ENCODE measurements around the gene DGKH. TPM values are rescaled to one million over a fixed set of nuclear protein-coding genes. Genes with fewer than 3 reads are reported as not detected.

DGKH gene
- total RNA-seq, 1 donor from 2014 or later, result 9.6 TPM

DNA sequence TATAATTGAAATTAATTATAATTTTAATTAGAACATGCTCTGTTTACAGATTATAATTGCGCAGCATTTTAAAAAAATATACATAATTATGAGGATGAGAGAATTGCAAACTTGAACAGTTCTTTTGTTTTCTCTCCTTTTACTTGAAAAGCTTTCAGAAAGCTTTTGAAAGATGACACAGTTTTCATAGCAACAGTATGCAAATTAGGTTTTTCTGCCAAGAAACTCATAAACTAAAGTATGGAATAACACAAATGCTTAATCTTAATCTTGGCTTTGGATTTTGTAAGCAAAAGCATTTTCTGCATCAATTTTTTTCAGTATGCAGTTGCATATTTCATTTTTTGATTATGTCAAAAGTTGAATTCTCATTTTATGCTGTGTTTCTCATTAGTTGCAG, 190.7 kb downstream of the DGKH start:
- no peaks in the 10 kb centered on the region for H3K4me1 Mint-ChIP-seq (ENCODE audit: unreplicated experiment)
- no peak overlapping the region for H3K4me3 Mint-ChIP-seq
- peaks cover 12% of the 10 kb centered on the region for H3K36me3 Mint-ChIP-seq
- H3K9me3 Mint-ChIP-seq, result peaks cover 6% of the 10 kb centered on the region
- no peak for DNase-seq (ENCODE audit: extremely low spot score, unreplicated experiment)
- H3K27me3 Mint-ChIP-seq, result no peaks in the 10 kb centered on the region
- no peak for TF ChIP-seq CTCF (conservative IDR thresholded peaks at IDR 0.05)
- H3K27ac Mint-ChIP-seq, result no peak overlapping the region

GRCh38 chr13:42239644-42240043, 191.2 kb downstream of the DGKH start:
- peaks cover 6% of the 10 kb centered on the region for H3K9me3 Mint-ChIP-seq
- H3K4me1 Mint-ChIP-seq (ENCODE audit: unreplicated experiment), result no peaks in the 10 kb centered on the region
- no peak for TF ChIP-seq CTCF (conservative IDR thresholded peaks at IDR 0.05)
- no peak for DNase-seq (ENCODE audit: extremely low spot score, unreplicated experiment)
- H3K27ac Mint-ChIP-seq, result no peak overlapping the region
- H3K4me3 Mint-ChIP-seq, result no peak overlapping the region
- H3K36me3 Mint-ChIP-seq, result peaks cover 12% of the 10 kb centered on the region
- no peaks in the 10 kb centered on the region for H3K27me3 Mint-ChIP-seq

DNA sequence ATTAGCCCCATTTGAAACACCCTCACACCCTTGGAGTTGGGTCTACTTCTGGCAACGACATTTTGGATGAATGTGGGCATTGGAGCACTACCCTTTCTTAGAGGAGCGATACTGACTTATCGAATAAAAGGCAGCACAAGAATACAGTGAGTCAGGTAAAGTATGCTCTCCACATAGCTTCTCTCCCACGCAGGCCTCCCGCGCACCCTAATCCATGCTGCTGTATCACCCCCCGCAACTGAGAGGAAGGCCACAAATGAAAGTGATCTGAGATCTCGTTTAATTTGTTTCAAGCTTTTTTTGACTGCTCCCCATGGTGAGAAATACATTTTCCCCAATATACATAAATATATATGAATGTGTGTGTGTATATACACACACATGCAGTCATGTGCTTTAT, 198.1 kb downstream of the DGKH start:
- Mint-ChIP-seq H3K9me3 (peaks cover 6% of the 10 kb centered on the region), H3K4me1 (ENCODE audit: unreplicated experiment) (no peaks in the 10 kb centered on the region), H3K36me3 (peaks cover 7% of the 10 kb centered on the region), H3K27ac (no peak overlapping the region), H3K4me3 (no peak overlapping the region), H3K27me3 (peaks cover 2% of the 10 kb centered on the region)
- DNase-seq (ENCODE audit: extremely low spot score, unreplicated experiment), result no peak
- no peak for TF ChIP-seq CTCF (conservative IDR thresholded peaks at IDR 0.05)

GRCh38 chr13:42247883-42248282, 199.4 kb downstream of the DGKH start:
- Mint-ChIP-seq H3K4me1 (ENCODE audit: unreplicated experiment) (no peaks in the 10 kb centered on the region), H3K27me3 (peaks cover 2% of the 10 kb centered on the region), H3K36me3 (peaks cover 7% of the 10 kb centered on the region), H3K4me3 (no peak overlapping the region), H3K9me3 (peaks cover 6% of the 10 kb centered on the region), H3K27ac (no peak overlapping the region)
- no peak for DNase-seq (ENCODE audit: extremely low spot score, unreplicated experiment)
- TF ChIP-seq CTCF (conservative IDR thresholded peaks at IDR 0.05), result no peak

- H3K4me3 Mint-ChIP-seq, result no peak overlapping the region
- peaks cover 5% of the 10 kb centered on the region for H3K36me3 Mint-ChIP-seq
- DNase-seq (ENCODE audit: extremely low spot score, unreplicated experiment), result no peak
- no peaks in the 10 kb centered on the region for H3K9me3 Mint-ChIP-seq
- no peaks in the 10 kb centered on the region for H3K4me1 Mint-ChIP-seq (ENCODE audit: unreplicated experiment)
- no peak overlapping the region for H3K27ac Mint-ChIP-seq
- peaks cover 2% of the 10 kb centered on the region for H3K27me3 Mint-ChIP-seq
- TF ChIP-seq CTCF (conservative IDR thresholded peaks at IDR 0.05), result no peak
Measured at GRCh38 chr13:42255886-42256285, 207.4 kb downstream of the DGKH start.

DNA sequence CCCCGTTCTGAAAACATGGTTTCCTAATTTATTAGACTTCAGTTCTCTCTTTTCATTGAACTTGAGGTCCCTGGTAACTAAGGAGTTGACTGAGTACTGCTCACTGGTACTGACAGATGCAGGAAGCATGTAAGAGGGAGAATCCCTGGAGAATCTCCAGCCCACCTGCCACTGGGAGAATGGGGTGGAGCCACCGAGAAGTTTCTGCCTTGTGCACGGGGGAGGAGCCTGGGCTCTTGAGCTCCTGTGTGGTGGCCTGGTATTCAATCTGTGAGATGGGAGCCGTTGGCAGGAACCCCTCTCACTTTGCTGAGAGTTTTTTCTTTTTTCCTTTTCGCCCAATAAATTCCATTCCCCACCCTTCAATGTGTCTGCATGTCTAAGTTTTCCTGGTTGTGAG, 210.3 kb downstream of the DGKH start:
- DNase-seq (ENCODE audit: extremely low spot score, unreplicated experiment), result no peak
- TF ChIP-seq CTCF (conservative IDR thresholded peaks at IDR 0.05), result no peak
- Mint-ChIP-seq H3K27ac (no peak overlapping the region), H3K27me3 (no peaks in the 10 kb centered on the region), H3K9me3 (no peaks in the 10 kb centered on the region), H3K36me3 (peaks cover 5% of the 10 kb centered on the region), H3K4me3 (no peak overlapping the region), H3K4me1 (ENCODE audit: unreplicated experiment) (no peaks in the 10 kb centered on the region)

All from type B pancreatic cell (in vitro differentiated cells).